ENCODE data around the gene ZFY. TPM values are rescaled to one million over a fixed set of nuclear protein-coding genes. Genes with fewer than 3 reads are reported as not detected.
A peak's percentile ranks its signal among the peaks of the same experiment; 100 is the strongest.

The ZFY gene
- total RNA-seq (2014; rRNA removed; shearing (Covaris generic)) = 4.3 and 4.4 TPM in 2 replicates

GRCh38 chrY:2934861-2935715 lies at the start of gene ZFY:
Gene ZFY, plus strand, starts transcription at chrY:2935381. Its CDS starts 18,556 bp downstream, at chrY:2953937.
- H3K36me3 ChIP-seq = no peaks in the 10 kb centered on the region
- H3K27ac ChIP-seq = peak within 1 kb of the TSS; percentile 97
- H3K27me3 ChIP-seq = no peaks in the 10 kb centered on the region
- H3K4me3 ChIP-seq = peak within 1 kb of the TSS; percentile 68
- no peaks in the 10 kb centered on the region for H3K4me1 ChIP-seq
- peak; percentile 25 to 37 for DNase-seq
- no peaks in the 10 kb centered on the region for H3K9me3 ChIP-seq (replicated peaks)

- Histone ChIP-seq H3K36me3 (no peaks in the 10 kb centered on the region), H3K27me3 (no peaks in the 10 kb centered on the region), H3K9me3 (replicated peaks) (no peaks in the 10 kb centered on the region), H3K4me3 (no peak overlapping the region), H3K4me1 (no peaks in the 10 kb centered on the region), H3K27ac (no peak overlapping the region)
- DNase-seq = no peak
Observed at GRCh38 chrY:2885880-2886279, 49.3 kb upstream of the ZFY start.

- DNase-seq = no peak
Observed at GRCh38 chrY:2887386-2887785, 47.8 kb upstream of the ZFY start.

GRCh38 chrY:2887955-2888354 lies 47.2 kb upstream of the ZFY start:
- Histone ChIP-seq H3K27me3 (no peaks in the 10 kb centered on the region), H3K4me3 (no peak overlapping the region)
- DNase-seq = no peak

More at GRCh38 chrY:2887386-2887785, 47.8 kb upstream of the ZFY start:
- no peak overlapping the region for H3K27ac ChIP-seq
- no peaks in the 10 kb centered on the region for H3K36me3 ChIP-seq
- no peaks in the 10 kb centered on the region for H3K4me1 ChIP-seq
- H3K4me3 ChIP-seq = no peak overlapping the region
- H3K27me3 ChIP-seq = no peaks in the 10 kb centered on the region
- H3K9me3 ChIP-seq (replicated peaks) = no peaks in the 10 kb centered on the region

GRCh38 chrY:2893471-2893870 lies 41.7 kb upstream of the ZFY start:
- no peak overlapping the region for H3K27ac ChIP-seq
- H3K4me1 ChIP-seq = no peaks in the 10 kb centered on the region
- no peaks in the 10 kb centered on the region for H3K36me3 ChIP-seq
- H3K4me3 ChIP-seq = no peak overlapping the region
- DNase-seq = no peak
- no peaks in the 10 kb centered on the region for H3K27me3 ChIP-seq
- no peaks in the 10 kb centered on the region for H3K9me3 ChIP-seq (replicated peaks)

More at GRCh38 chrY:2887955-2888354, 47.2 kb upstream of the ZFY start:
- Histone ChIP-seq H3K36me3 (no peaks in the 10 kb centered on the region), H3K4me1 (no peaks in the 10 kb centered on the region), H3K9me3 (replicated peaks) (no peaks in the 10 kb centered on the region), H3K27ac (no peak overlapping the region)

- H3K27ac ChIP-seq = no peak overlapping the region
- no peak for DNase-seq
- no peaks in the 10 kb centered on the region for H3K4me1 ChIP-seq
- no peaks in the 10 kb centered on the region for H3K9me3 ChIP-seq (replicated peaks)
- H3K36me3 ChIP-seq = no peaks in the 10 kb centered on the region
- H3K4me3 ChIP-seq = no peak overlapping the region
- H3K27me3 ChIP-seq = no peaks in the 10 kb centered on the region
Observed at GRCh38 chrY:2896050-2896449, 39.1 kb upstream of the ZFY start.

- H3K36me3 ChIP-seq = no peaks in the 10 kb centered on the region
- no peak overlapping the region for H3K4me3 ChIP-seq
- no peaks in the 10 kb centered on the region for H3K27me3 ChIP-seq
- no peaks in the 10 kb centered on the region for H3K9me3 ChIP-seq (replicated peaks)
- H3K4me1 ChIP-seq = no peaks in the 10 kb centered on the region
- DNase-seq = no peak
- H3K27ac ChIP-seq = no peak overlapping the region
Observed at GRCh38 chrY:2907356-2907755, 27.8 kb upstream of the ZFY start.

- H3K4me1 ChIP-seq = no peaks in the 10 kb centered on the region
- no peaks in the 10 kb centered on the region for H3K9me3 ChIP-seq (replicated peaks)
- H3K36me3 ChIP-seq = no peaks in the 10 kb centered on the region
- H3K4me3 ChIP-seq = no peak overlapping the region
- no peak for DNase-seq
- H3K27ac ChIP-seq = no peak overlapping the region
- H3K27me3 ChIP-seq = no peaks in the 10 kb centered on the region
Observed at GRCh38 chrY:2913066-2913815, 21.9 kb upstream of the ZFY start.

- no peak for DNase-seq
- H3K4me3 ChIP-seq = peak overlapping the region; percentile 68
Observed at GRCh38 chrY:2934078-2934477, 1.1 kb upstream of the ZFY start.

GRCh38 chrY:2935716-2936435 lies 695 bp downstream of the ZFY start:
- peak overlapping the region; percentile 68 for H3K4me3 ChIP-seq
- no peaks in the 10 kb centered on the region for H3K9me3 ChIP-seq (replicated peaks)
- H3K27me3 ChIP-seq = no peaks in the 10 kb centered on the region
- H3K27ac ChIP-seq = peak overlapping the region; percentile 97
- H3K36me3 ChIP-seq = no peaks in the 10 kb centered on the region
- no peaks in the 10 kb centered on the region for H3K4me1 ChIP-seq
- peak; percentile 66 to 69 for DNase-seq

More at GRCh38 chrY:2934078-2934477, 1.1 kb upstream of the ZFY start:
- H3K9me3 ChIP-seq (replicated peaks) = no peaks in the 10 kb centered on the region
- no peaks in the 10 kb centered on the region for H3K27me3 ChIP-seq
- no peaks in the 10 kb centered on the region for H3K4me1 ChIP-seq
- H3K27ac ChIP-seq = peak overlapping the region; percentile 97; the same call in 1 of the 2 replicates
- no peaks in the 10 kb centered on the region for H3K36me3 ChIP-seq

GRCh38 chrY:2936436-2936750 lies 1.2 kb downstream of the ZFY start:
- Histone ChIP-seq H3K27ac (no peak overlapping the region; the same call in 1 of the 2 replicates), H3K4me3 (peak overlapping the region; percentile 68), H3K9me3 (replicated peaks) (no peaks in the 10 kb centered on the region), H3K4me1 (no peaks in the 10 kb centered on the region), H3K36me3 (no peaks in the 10 kb centered on the region), H3K27me3 (no peaks in the 10 kb centered on the region)
- no peak for DNase-seq

GRCh38 chrY:2937149-2937548 lies 2.0 kb downstream of the ZFY start:
- H3K27ac ChIP-seq = no peak overlapping the region

GRCh38 chrY:2949590-2950252 lies 14.5 kb downstream of the ZFY start:
- no peak overlapping the region for H3K27ac ChIP-seq
- no peaks in the 10 kb centered on the region for H3K36me3 ChIP-seq

More at GRCh38 chrY:2937149-2937548, 2.0 kb downstream of the ZFY start:
- Histone ChIP-seq H3K27me3 (no peaks in the 10 kb centered on the region), H3K36me3 (no peaks in the 10 kb centered on the region), H3K4me1 (no peaks in the 10 kb centered on the region), H3K9me3 (replicated peaks) (no peaks in the 10 kb centered on the region), H3K4me3 (no peak overlapping the region)
- DNase-seq = no peak

GRCh38 chrY:2950655-2951054 lies 15.5 kb downstream of the ZFY start:
- H3K4me3 ChIP-seq = no peak overlapping the region
- H3K9me3 ChIP-seq (replicated peaks) = no peaks in the 10 kb centered on the region
- H3K36me3 ChIP-seq = no peaks in the 10 kb centered on the region
- no peak for DNase-seq
- H3K4me1 ChIP-seq = no peaks in the 10 kb centered on the region
- no peak overlapping the region for H3K27ac ChIP-seq
- H3K27me3 ChIP-seq = no peaks in the 10 kb centered on the region

More at GRCh38 chrY:2949590-2950252, 14.5 kb downstream of the ZFY start:
- Histone ChIP-seq H3K27me3 (no peaks in the 10 kb centered on the region), H3K4me3 (no peak overlapping the region), H3K4me1 (no peaks in the 10 kb centered on the region), H3K9me3 (replicated peaks) (no peaks in the 10 kb centered on the region)
- no peak for DNase-seq
